Heart left ventricle (tissue), 16 donors: ENCODE data around the gene ZNF672. TPM values are rescaled to one million over a fixed set of nuclear protein-coding genes. Genes with fewer than 3 reads are reported as not detected.
A peak's percentile ranks its signal among the peaks of the same experiment; 100 is the strongest.

ENCODE experiments used
- ATAC-seq, 4 donors: fragments of 200-7000 bp; cut with Tn5 transposase; one replicate each; pipeline ENCODE4 v1.9.1; 2020 to 2022; ENCODE audit warnings: moderate library complexity in 4 of 4, mild to moderate bottlenecking in 3 of 4, moderate number of reproducible peaks in 1 of 4
- DNase-seq, 5 donors: peaks; one replicate each; pipeline ENCODE4 v3.0.0-alpha.2; 2020
- H3K27ac ChIP-seq, 12 donors: fragments of 200-600 bp; sonication (generic) in 4 of 12; one replicate each; pipeline versions ENCODE4 v1.5.0 to v1.8.0; 2016 to 2022; ENCODE audit warnings: mild to moderate bottlenecking in 2 of 12
- H3K27me3 ChIP-seq, 9 donors: fragments of 200-600 bp; sonication (generic) in 2 of 9; one replicate each; pipeline versions ENCODE4 v1.5.1 to v1.8.0; 2016 to 2022; ENCODE audit warnings: mild to moderate bottlenecking in 3 of 9
- H3K36me3 ChIP-seq, 9 donors: fragments of 200-600 bp; sonication (generic) in 2 of 9; one replicate each; pipeline versions ENCODE4 v1.5.0 to v1.8.0; 2018 to 2022; ENCODE audit warnings: mild to moderate bottlenecking in 2 of 9
- H3K4me1 ChIP-seq, 12 donors: fragments of 200-600 bp; sonication (generic) in 4 of 12; one replicate each; pipeline versions ENCODE4 v1.5.0 to v1.8.0; 2016 to 2022; ENCODE audit warnings: mild to moderate bottlenecking in 3 of 12
- H3K4me3 ChIP-seq, 12 donors: fragments of 200-600 bp; sonication (generic) in 4 of 12; one replicate each; pipeline versions ENCODE4 v1.5.0 to v1.8.0; 2017 to 2022; ENCODE audit warnings: mild to moderate bottlenecking in 9 of 12, moderate library complexity in 4 of 12
- H3K9me3 ChIP-seq, 12 donors: fragments of 200-600 bp; sonication (generic) in 4 of 12; one replicate each; pipeline versions ENCODE4 v1.5.0 to v1.8.0; 2016 to 2022; ENCODE audit warnings: mild to moderate bottlenecking in 1 of 12
- CTCF ChIP-seq, 12 donors: fragments of 200-600 bp; sonication (generic) in 4 of 12; IDR thresholded peaks; one replicate each; pipeline versions ENCODE4 v1.5.0 to v1.8.0; 2018 to 2022; ENCODE audit warnings: antibody characterized with exemption in 12 of 12, mild to moderate bottlenecking in 5 of 12
- POLR2A ChIP-seq, 2 donors: fragments of 450-650 bp; IDR thresholded peaks; one replicate each; pipeline ENCODE4 v1.6.1; 2017; ENCODE audit warnings: antibody characterized with exemption in 2 of 2, mild to moderate bottlenecking in 2 of 2, moderate library complexity in 2 of 2
- WGBS, 4 donors: extraction: QIAGEN DNeasy Blood & Tissue Kit in 2 of 4; methylation state at CpG; one replicate each; pipeline versions ENCODE4 v1.1.5 to v1.1.7; 2013 to 2018; 5-methylcytosine and 5-hydroxymethylcytosine counted together
- intact Hi-C, 10 donors: fragments of 100-400 bp; cut with DNase I; formaldehyde crosslinking; loops; one replicate each; pipeline versions ENCODE4 v1.11.1 to v1.14.2; 2022
- polyA plus RNA-seq, 2 donors: library from polyadenylated mRNA; stranded (reverse); fragments of 200-250 nt; gene quantifications; one replicate each; pipeline ENCODE4 v1.2.3, GENCODE V29; 2013
- total RNA-seq, 9 donors: library from RNA; depleted of rRNA in 2 of 9; stranded (reverse); fragments of >200 nt in 2 of 9; fragmentation: NEBNext Ultra II Directional in 3 of 9; extraction: Animal tissue kit (Norgen Biotek cat#: 25700) in 3 of 9; gene quantifications; one replicate each; pipeline versions ENCODE4 v1.1.0 to v1.2.4, GENCODE V29; 2016 to 2023
- donor health status: ischemic (EF 13 %, LVEDD 7.1; RV severe dilation, severe dysfunction).
- donor health status: healthy with polysubstance abuse.
- donor health status: DM: no; HTN: yes; CAD: no.
- donor health status: DM: no; HTN: no; CAD: no.
- donor health status: ischemic (EF 25% LVEDD 6.9; RV normal size, moderate dysfunction).
- donor health status: ischemic (EF 25% LVEDD 5.7; RV mildly dilated, moderate dysfunction).
- donor health status: healthy.
- donor health status: DM: yes; HTN: yes; CAD: no.
- donor health status: ischemic (EF 35%, LVEDD 5.7; RV mildly dilated, moderate dysfunction).
- donor health status: nonischemic (EF 11% LVEDD 7.7; RV severe dilation, severe dysfunction).
- donor health status: DM: yes; HTN: yes; CAD: no.
- donor health status: PGD.
- donor health status: ischemic (EF 29% LVEDD 5.4; RV normal size, mild dysfunction).
- donor health status: nonischemic (EF 23%, LVEDD 6.1; RV moderate dilation, normal function).

The ZNF672 gene
- total and polyA plus RNA-seq, 11 donors, result 20.5 to 63.8 (median 37.8) TPM

GRCh38 chr1:248847181-248847955 is 9.3 kb downstream of the ZNF672 start:
- ATAC-seq, result peak in 1 of 4 donors; percentile 2
- H3K9me3 ChIP-seq, result no peaks in the 10 kb centered on the region
- no peak overlapping the region for H3K4me3 ChIP-seq
- no peak for DNase-seq
- WGBS, 4 donors, result 91 to 98% (median 93%) methylated on average over 35 to 76 of the region's 76 CpGs
- peaks cover 0 to 28% (median 8%) of the 10 kb centered on the region in 12 donors for H3K4me1 ChIP-seq
- peaks cover 2 to 83% (median 70%) of the 10 kb centered on the region in 9 donors for H3K36me3 ChIP-seq
- no peak overlapping the region for H3K27ac ChIP-seq
- TF ChIP-seq POLR2A (IDR thresholded peaks at IDR 0.05) (no peak), CTCF (IDR thresholded peaks at IDR 0.05) (no peak)
- no peaks in the 10 kb centered on the region for H3K27me3 ChIP-seq
- intact Hi-C loops, result no loop called here

DNA sequence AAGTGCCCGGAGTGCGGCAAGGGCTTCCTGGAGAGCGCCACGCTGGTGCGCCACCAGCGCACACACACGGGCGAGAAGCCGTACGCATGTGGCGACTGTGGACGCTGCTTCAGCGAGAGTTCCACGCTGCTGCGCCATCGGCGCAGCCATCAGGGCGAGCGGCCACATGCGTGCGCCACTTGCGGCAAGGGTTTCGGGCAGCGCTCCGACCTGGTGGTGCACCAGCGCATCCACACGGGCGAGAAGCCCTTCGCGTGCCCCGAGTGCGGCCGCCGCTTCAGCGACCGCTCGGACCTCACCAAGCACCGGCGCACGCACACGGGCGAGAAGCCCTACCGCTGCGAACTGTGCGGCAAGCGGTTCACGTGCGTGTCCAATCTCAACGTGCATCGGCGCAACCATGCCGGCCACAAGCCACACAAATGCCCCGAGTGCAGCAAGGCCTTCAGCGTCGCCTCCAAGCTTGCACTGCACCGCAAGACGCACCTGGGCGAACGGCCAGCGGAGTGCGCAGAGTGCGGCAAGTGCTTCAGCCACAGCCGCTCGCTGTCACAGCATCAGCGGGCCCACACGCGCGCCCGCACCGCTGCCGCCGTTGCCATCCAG is 10.0 kb downstream of the ZNF672 start:
- no peak for ATAC-seq
- 94 to 97% (median 96%) methylated on average over 39 to 72 of the region's 72 CpGs for WGBS, 4 donors
- H3K36me3 ChIP-seq, result peaks cover 2 to 78% (median 70%) of the 10 kb centered on the region in 9 donors

GRCh38 chr1:248848602-248849001 is 10.6 kb downstream of the ZNF672 start:
- H3K27me3 ChIP-seq, result no peaks in the 10 kb centered on the region
- H3K9me3 ChIP-seq, result no peaks in the 10 kb centered on the region
- DNase-seq (no peak), ATAC-seq (no peak)
- H3K4me1 ChIP-seq, result peaks cover 0 to 16% (median 0%) of the 10 kb centered on the region in 12 donors
- H3K36me3 ChIP-seq, result peaks cover 2 to 76% (median 71%) of the 10 kb centered on the region in 9 donors
- 94 to 96% (median 95%) methylated on average over 8 of the region's 8 CpGs for WGBS, 4 donors
- no peak overlapping the region for H3K27ac ChIP-seq
- intact Hi-C loops, result no loop called here
- TF ChIP-seq POLR2A (IDR thresholded peaks at IDR 0.05), result no peak
- TF ChIP-seq CTCF (IDR thresholded peaks at IDR 0.05), result no peak
- no peak overlapping the region for H3K4me3 ChIP-seq

More for the DNA sequence above, 10.0 kb downstream of the ZNF672 start:
- Histone ChIP-seq H3K9me3 (no peaks in the 10 kb centered on the region), H3K27ac (no peak overlapping the region), H3K27me3 (no peaks in the 10 kb centered on the region), H3K4me3 (no peak overlapping the region), H3K4me1 (peaks cover 0 to 21% (median 4%) of the 10 kb centered on the region in 12 donors)
- TF ChIP-seq CTCF (IDR thresholded peaks at IDR 0.05) (no peak), POLR2A (IDR thresholded peaks at IDR 0.05) (no peak)
- intact Hi-C loops, result no loop called here
- DNase-seq, result no peak

GRCh38 chr1:248849152-248849551 is 11.1 kb downstream of the ZNF672 start:
- 66 to 88% (median 76%) methylated on average over 3 of the region's 3 CpGs for WGBS, 4 donors
- Histone ChIP-seq H3K27me3 (no peaks in the 10 kb centered on the region), H3K36me3 (peaks cover 2 to 82% (median 75%) of the 10 kb centered on the region in 9 donors), H3K27ac (no peak overlapping the region), H3K9me3 (no peaks in the 10 kb centered on the region), H3K4me3 (no peak overlapping the region), H3K4me1 (peaks cover 0 to 16% (median 0%) of the 10 kb centered on the region in 12 donors)
- no peak for DNase-seq
- intact Hi-C loops, result no loop called here
- ATAC-seq, result peak in 1 of 4 donors; percentile 6
- TF ChIP-seq CTCF (IDR thresholded peaks at IDR 0.05) (no peak), POLR2A (IDR thresholded peaks at IDR 0.05) (no peak)
